DOHH2 (cell line): Measurements from ENCODE around the gene STRA6.

Experiments
- H3F3A ChIP-seq: fragments of 200-600 bp; sonication (generic), shearing (Covaris generic); 2 replicates; pipeline ENCODE4 v1.6.0; 2016; ENCODE audit warnings: antibody characterized with exemption, mild to moderate bottlenecking; ENCODE audit not compliant: control insufficient read depth, insufficient read depth
- H3K27ac ChIP-seq: fragments of 200-600 bp; sonication (generic); 2 replicates; pipeline ENCODE4 v1.5.1; 2014; ENCODE audit warnings: low read depth, mild to moderate bottlenecking, low read length, moderate library complexity
- H3K27me3 ChIP-seq: fragments of 200-600 bp; sonication (generic); 2 replicates; pipeline ENCODE4 v1.6.1; 2014; ENCODE audit warnings: mild to moderate bottlenecking, low read length, mixed read lengths; ENCODE audit not compliant: control insufficient read depth
- H3K36me3 ChIP-seq: fragments of 200-600 bp; sonication (generic); 2 replicates; pipeline ENCODE4 v1.6.1; 2014; ENCODE audit warnings: mild to moderate bottlenecking, low read length, moderate library complexity, mixed read lengths; ENCODE audit not compliant: control insufficient read depth
- H3K4me1 ChIP-seq: fragments of 200-600 bp; sonication (generic); 2 replicates; pipeline ENCODE4 v1.6.1; 2014; ENCODE audit warnings: mild to moderate bottlenecking, low read length, mixed read lengths; ENCODE audit not compliant: control insufficient read depth
- H3K4me2 ChIP-seq: fragments of 200-600 bp; sonication (generic); 2 replicates; pipeline ENCODE4 v1.6.0; 2014; ENCODE audit warnings: mild to moderate bottlenecking, low read length, moderate library complexity
- H3K4me3 ChIP-seq: fragments of 200-600 bp; sonication (generic); 2 replicates; pipeline ENCODE4 v1.5.1; 2014; ENCODE audit warnings: mild to moderate bottlenecking, low read length, mixed read lengths
- H3K79me2 ChIP-seq: fragments of 200-600 bp; sonication (generic); 2 replicates; pipeline ENCODE4 v1.6.1; 2014; ENCODE audit warnings: mild to moderate bottlenecking, low read length, mixed read lengths; ENCODE audit not compliant: control insufficient read depth
- H3K9me2 ChIP-seq: fragments of 200-600 bp; sonication (generic); replicated peaks from 2 replicates; pipeline ENCODE4 v1.6.1; 2014; ENCODE audit warnings: mild to moderate bottlenecking, low read length, mixed read lengths; ENCODE audit not compliant: control insufficient read depth
- H3K9me3 ChIP-seq: fragments of 200-600 bp; sonication (generic); 2 replicates; pipeline ENCODE4 v1.6.1; 2014; ENCODE audit warnings: antibody characterized with exemption, low read length, mixed read lengths; ENCODE audit not compliant: control insufficient read depth, insufficient read depth
- H4K20me1 ChIP-seq: fragments of 200-600 bp; sonication (generic); 2 replicates; pipeline ENCODE4 v1.6.0; 2014; ENCODE audit warnings: low read depth, mild to moderate bottlenecking, antibody characterized with exemption, low read length, moderate library complexity; ENCODE audit not compliant: control insufficient read depth, insufficient read depth
- EZH2phosphoT487 ChIP-seq: fragments of 200-600 bp; sonication (generic); IDR thresholded peaks from 2 replicates; pipeline ENCODE4 v1.6.1; 2017; ENCODE audit warnings: borderline replicate concordance, mild to moderate bottlenecking, antibody characterized with exemption, low read length, moderate library complexity, mixed read lengths
- TF ChIP-seq, protein P1 (sequence below): fragments of 200-600 bp; sonication (generic); IDR thresholded peaks from one replicate; pipeline ENCODE4 v1.5.1; 2014; ENCODE audit warnings: antibody characterized with exemption, mild to moderate bottlenecking, low read depth, low read length; ENCODE audit not compliant: poor library complexity, severe bottlenecking

Gene STRA6

DNA sequence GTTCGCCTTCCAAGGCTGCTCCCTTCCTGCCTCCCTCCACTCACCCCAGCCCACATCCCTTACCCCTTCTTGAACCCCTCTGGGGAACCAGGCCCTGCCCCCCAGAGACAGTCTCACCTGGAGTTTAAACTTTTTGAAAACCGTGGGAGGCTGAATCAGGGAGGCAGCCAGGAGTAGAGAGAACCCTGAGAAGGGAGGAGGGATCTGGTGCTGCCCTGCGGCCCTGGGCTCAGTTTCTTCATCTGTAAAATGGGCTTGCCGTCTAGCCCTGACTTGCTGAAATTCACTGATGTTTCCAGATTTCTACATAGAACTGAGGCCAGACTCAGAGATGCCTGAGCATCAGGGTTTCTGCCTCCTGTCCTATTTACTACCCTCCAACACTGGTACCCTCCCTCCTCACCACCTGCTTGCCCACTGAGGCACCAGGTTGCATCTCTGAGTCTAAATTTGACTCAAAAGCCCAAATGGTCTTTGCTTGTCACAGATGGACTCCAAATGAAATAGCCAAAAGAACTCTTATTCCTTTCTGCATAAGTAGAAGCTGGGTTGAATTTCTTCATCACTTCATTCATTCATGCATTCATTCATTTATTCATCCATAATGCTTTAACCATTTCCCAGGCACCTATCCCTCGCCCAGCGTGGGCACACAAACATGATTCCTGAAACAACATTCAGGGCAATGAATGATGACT is 11.9 kb upstream of the STRA6 start:
- TF ChIP-seq, protein P1, sequence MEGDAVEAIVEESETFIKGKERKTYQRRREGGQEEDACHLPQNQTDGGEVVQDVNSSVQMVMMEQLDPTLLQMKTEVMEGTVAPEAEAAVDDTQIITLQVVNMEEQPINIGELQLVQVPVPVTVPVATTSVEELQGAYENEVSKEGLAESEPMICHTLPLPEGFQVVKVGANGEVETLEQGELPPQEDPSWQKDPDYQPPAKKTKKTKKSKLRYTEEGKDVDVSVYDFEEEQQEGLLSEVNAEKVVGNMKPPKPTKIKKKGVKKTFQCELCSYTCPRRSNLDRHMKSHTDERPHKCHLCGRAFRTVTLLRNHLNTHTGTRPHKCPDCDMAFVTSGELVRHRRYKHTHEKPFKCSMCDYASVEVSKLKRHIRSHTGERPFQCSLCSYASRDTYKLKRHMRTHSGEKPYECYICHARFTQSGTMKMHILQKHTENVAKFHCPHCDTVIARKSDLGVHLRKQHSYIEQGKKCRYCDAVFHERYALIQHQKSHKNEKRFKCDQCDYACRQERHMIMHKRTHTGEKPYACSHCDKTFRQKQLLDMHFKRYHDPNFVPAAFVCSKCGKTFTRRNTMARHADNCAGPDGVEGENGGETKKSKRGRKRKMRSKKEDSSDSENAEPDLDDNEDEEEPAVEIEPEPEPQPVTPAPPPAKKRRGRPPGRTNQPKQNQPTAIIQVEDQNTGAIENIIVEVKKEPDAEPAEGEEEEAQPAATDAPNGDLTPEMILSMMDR: no peak
- no peak for TF ChIP-seq EZH2phosphoT487
- Histone ChIP-seq H3K27ac (no peak overlapping the region), H3K4me2 (no peak overlapping the region), H4K20me1 (no peaks in the 10 kb centered on the region), H3K9me3 (no peaks in the 10 kb centered on the region), H3K4me1 (no peaks in the 10 kb centered on the region), H3K36me3 (no peaks in the 10 kb centered on the region), H3K9me2 (no peaks in the 10 kb centered on the region), H3K79me2 (no peaks in the 10 kb centered on the region), H3F3A (no peaks in the 10 kb centered on the region), H3K27me3 (no peaks in the 10 kb centered on the region), H3K4me3 (no peak overlapping the region)

GRCh38 chr15:74213858-74214284 is 11.3 kb upstream of the STRA6 start:
- no peaks in the 10 kb centered on the region for H3F3A ChIP-seq
- no peaks in the 10 kb centered on the region for H3K9me3 ChIP-seq
- no peaks in the 10 kb centered on the region for H3K36me3 ChIP-seq
- H3K9me2 ChIP-seq: no peaks in the 10 kb centered on the region
- H3K4me3 ChIP-seq: no peak overlapping the region
- H4K20me1 ChIP-seq: no peaks in the 10 kb centered on the region
- TF ChIP-seq, protein P1: no peak
- TF ChIP-seq EZH2phosphoT487: no peak
- no peak overlapping the region for H3K27ac ChIP-seq
- H3K79me2 ChIP-seq: no peaks in the 10 kb centered on the region
- no peak overlapping the region for H3K4me2 ChIP-seq
- H3K27me3 ChIP-seq: no peaks in the 10 kb centered on the region
- H3K4me1 ChIP-seq: no peaks in the 10 kb centered on the region

GRCh38 chr15:74212494-74212893 is 9.9 kb upstream of the STRA6 start:
- Histone ChIP-seq H3K27ac (no peak overlapping the region), H3F3A (no peaks in the 10 kb centered on the region), H3K9me3 (no peaks in the 10 kb centered on the region), H3K36me3 (no peaks in the 10 kb centered on the region), H3K4me2 (no peak overlapping the region), H3K9me2 (no peaks in the 10 kb centered on the region), H3K4me3 (no peak overlapping the region), H3K79me2 (no peaks in the 10 kb centered on the region), H3K27me3 (no peaks in the 10 kb centered on the region), H4K20me1 (no peaks in the 10 kb centered on the region), H3K4me1 (no peaks in the 10 kb centered on the region)
- TF ChIP-seq, protein P1: no peak
- no peak for TF ChIP-seq EZH2phosphoT487
